Adrenal gland (tissue), 19 donors: ENCODE measurements around the gene FAM98B. TPM values are rescaled to one million over a fixed set of nuclear protein-coding genes. Genes with fewer than 3 reads are reported as not detected.

ENCODE experiments used
- DNase-seq, 7 donors: peaks; one replicate each; pipeline ENCODE4 v3.0.0-alpha.2; 2019 to 2020
- H3K27ac ChIP-seq, 5 donors: fragments of 200-600 bp; sonication (generic) in 4 of 5; 1 replicate in 3 of 5; 2 replicates in 2 of 5; pipeline versions ENCODE4 v1.5.1 to v1.8.0; 2016 to 2020; ENCODE audit warnings: mild to moderate bottlenecking in 1 of 5
- H3K27me3 ChIP-seq: fragments of 200-600 bp; 2 replicates; pipeline ENCODE4 v1.8.0; 2021
- H3K36me3 ChIP-seq, 2 donors: fragments of 200-600 bp; replicated peaks in 1 of 2; 1 replicate in 1 of 2; 2 replicates in 1 of 2; pipeline versions ENCODE4 v1.5.1 to v1.8.0; 2018 to 2022
- H3K4me1 ChIP-seq, 2 donors: fragments of 200-600 bp; replicated peaks in 1 of 2; 1 replicate in 1 of 2; 2 replicates in 1 of 2; pipeline versions ENCODE4 v1.5.1 to v1.8.0; 2018 to 2021
- H3K4me3 ChIP-seq, 4 donors: fragments of 200-600 bp; sonication (generic) in 3 of 4; one replicate each; pipeline ENCODE4 v1.5.1; 2016 to 2018
- H3K9me3 ChIP-seq, 3 donors: fragments of 200-600 bp; sonication (generic) in 1 of 3; replicated peaks in 1 of 3; 1 replicate in 2 of 3; 2 replicates in 1 of 3; pipeline versions ENCODE4 v1.5.1 to v1.8.0; 2016 to 2021
- CTCF ChIP-seq, 6 experiments: fragments of 450-650 bp in 4 of 6; fragments of 200-600 bp in 2 of 6; sonication (generic) in 1 of 6; IDR thresholded peaks; 1 replicate in 5 of 6; 2 replicates in 1 of 6; pipeline versions ENCODE4 v1.5.1 to v1.8.0; 2016 to 2021; ENCODE audit warnings: antibody characterized with exemption in 6 of 6, mild to moderate bottlenecking in 2 of 6, moderate library complexity in 1 of 6
- POLR2A ChIP-seq, 2 donors: fragments of 450-650 bp; IDR thresholded peaks; one replicate each; pipeline ENCODE4 v1.6.1; 2017; ENCODE audit warnings: antibody characterized with exemption in 2 of 2, mild to moderate bottlenecking in 2 of 2, moderate library complexity in 1 of 2
- WGBS, 4 donors: extraction: QIAGEN DNeasy Blood & Tissue Kit in 2 of 4; methylation state at CpG; one replicate each; pipeline versions ENCODE4 v1.1.5 to v1.1.7; 2013 to 2017; 5-methylcytosine and 5-hydroxymethylcytosine counted together
- intact Hi-C, 2 donors: fragments of 100-400 bp; cut with DNase I; formaldehyde crosslinking; loops; one replicate each; pipeline versions ENCODE4 v1.14.1 to v1.15.0; 2022 to 2023
- long read RNA-seq, 10 donors: library from polyadenylated mRNA in 3 of 10; unstranded in 2 of 10; stranded (forward) in 1 of 10; transcript quantifications; one replicate each; pipeline ENCODE4 v2.0.0 and lab custom pipeline, GENCODE V29; 2021 to 2026
- polyA plus RNA-seq, 3 donors: library from polyadenylated mRNA; stranded (reverse); fragments of 200-250 nt in 2 of 3; fragments of 350-450 nt in 1 of 3; fragmentation: Illumina TruSeq in 1 of 3; extraction: RNeasy Lipid Tissue Mini Kit (QIAGEN cat#74804) in 1 of 3; gene quantifications; one replicate each; pipeline ENCODE4 v1.2.3, GENCODE V29; 2013 to 2014
- total RNA-seq, 9 donors: library from RNA; depleted of rRNA in 4 of 9; stranded (reverse); fragments of >200 nt in 4 of 9; fragments of 120-200 nt in 1 of 9; fragmentation: NEBNext Ultra II Directional in 1 of 9; extraction: Animal tissue kit (Norgen Biotek cat#: 25700) in 1 of 9; gene quantifications; one replicate each; pipeline versions ENCODE4 v1.1.0 to v1.2.4, GENCODE V29; 2013 to 2023
- donor health status: healthy with polysubstance abuse.
- donor health status: Bipolar disorder and iron deficiency.
- donor health status: DM: yes; HTN: yes; CAD: no.
- donor health status: DM: no; HTN: no; CAD: no.
- donor health status: DM: no; HTN: no; CAD: no.
- donor health status: DM: yes; HTN: yes; CAD: no.

FAM98B gene
- total RNA-seq, result 10 to 100 TPM in 6 of 9 donors, 1 to 10 TPM in 3; 3.0 to 20.6 (median 13.7) TPM
- 10 to 100 TPM in 1 of 3 donors, 1 to 10 TPM in 2; 5.2 to 30.1 (median 6.8) TPM for polyA plus RNA-seq
- long read RNA-seq, donor 1, full-length matches to known transcripts, result 2 of 2 reads
- long read RNA-seq, donor 1, partial matches to known transcripts, result 0 of 2 reads
- long read RNA-seq, donor 1, other reads (novel, unspliced or antisense), result 0 of 2 reads
- long read RNA-seq, donor 2, full-length matches to known transcripts, result 5 of 11 reads
- long read RNA-seq, donor 2, partial matches to known transcripts, result 6 of 11 reads
- long read RNA-seq, donor 2, other reads (novel, unspliced or antisense), result 0 of 11 reads
- long read RNA-seq, donor 3, full-length matches to known transcripts, result 2 of 2 reads
- long read RNA-seq, donor 3, partial matches to known transcripts, result 0 of 2 reads
- long read RNA-seq, donor 3, other reads (novel, unspliced or antisense), result 0 of 2 reads
- long read RNA-seq, donor 4, partial matches to known transcripts, result 0 of 1 reads
- long read RNA-seq, donor 4, other reads (novel, unspliced or antisense), result 1 of 1 reads
- long read RNA-seq, donor 5, partial matches to known transcripts, result 0 of 3 reads
- long read RNA-seq, donor 5, other reads (novel, unspliced or antisense), result 1 of 3 reads
- long read RNA-seq, donor 6, partial matches to known transcripts, result 2 of 4 reads
- long read RNA-seq, donor 6, other reads (novel, unspliced or antisense), result 2 of 4 reads
- long read RNA-seq, donor 7, full-length matches to known transcripts, result 1 of 1 reads
- long read RNA-seq, donor 7, partial matches to known transcripts, result 0 of 1 reads
- long read RNA-seq, donor 7, other reads (novel, unspliced or antisense), result 0 of 1 reads
- long read RNA-seq, donor 8, full-length matches to known transcripts, result 7 of 7 reads
- long read RNA-seq, donor 8, partial matches to known transcripts, result 0 of 7 reads
- long read RNA-seq, donor 8, other reads (novel, unspliced or antisense), result 0 of 7 reads
- long read RNA-seq, donor 9, full-length matches to known transcripts, result 6 of 6 reads
- long read RNA-seq, donor 9, partial matches to known transcripts, result 0 of 6 reads
- long read RNA-seq, donor 9, other reads (novel, unspliced or antisense), result 0 of 6 reads
- long read RNA-seq, donor 10, full-length matches to known transcripts, result 3 of 3 reads
- long read RNA-seq, donor 10, partial matches to known transcripts, result 0 of 3 reads
- long read RNA-seq, donor 10, other reads (novel, unspliced or antisense), result 0 of 3 reads

GRCh38 chr15:38453971-38454695 lies at the start of gene FAM98B:
Gene FAM98B, plus strand, starts transcription at chr15:38454127. Its CDS starts 35 bp downstream, at chr15:38454162.
- peak within 1 kb of the TSS; percentile 48 to 85 (median 68) for H3K4me3 ChIP-seq
- H3K36me3 ChIP-seq, result no peaks in the 10 kb centered on the region
- peak; percentile 85 to 94 (median 87) for DNase-seq
- peaks cover 9 to 11% of the 10 kb centered on the region in 2 donors for H3K4me1 ChIP-seq
- no peaks in the 10 kb centered on the region for H3K9me3 ChIP-seq
- TF ChIP-seq CTCF (IDR thresholded peaks at IDR 0.05), result peak in 1 of 6 experiments; percentile 18
- TF ChIP-seq POLR2A (IDR thresholded peaks at IDR 0.05), result peak in 1 of 2 donors; percentile 41
- intact Hi-C loops, result no loop called here
- H3K27ac ChIP-seq, result peak within 1 kb of the TSS; percentile 80 to 92 (median 87)
- 0% methylated on average over 27 to 49 of the region's 49 CpGs for WGBS, 4 donors
- H3K27me3 ChIP-seq, result no peaks in the 10 kb centered on the region

- TF ChIP-seq POLR2A (IDR thresholded peaks at IDR 0.05) (no peak), CTCF (IDR thresholded peaks at IDR 0.05) (no peak)
- no peaks in the 10 kb centered on the region for H3K4me1 ChIP-seq
- no peak overlapping the region for H3K27ac ChIP-seq
- 66 to 73% (median 71%) methylated on average over 7 of the region's 7 CpGs for WGBS, 4 donors
- H3K4me3 ChIP-seq, result no peak overlapping the region
- no peaks in the 10 kb centered on the region for H3K9me3 ChIP-seq
- DNase-seq, result no peak
- H3K27me3 ChIP-seq, result no peaks in the 10 kb centered on the region
- intact Hi-C loops, result no loop called here
- no peaks in the 10 kb centered on the region for H3K36me3 ChIP-seq
These were observed 47.5 kb upstream of the FAM98B start for GRCh38 chr15:38406436-38406835.

- intact Hi-C loops, result no loop called here
- Histone ChIP-seq H3K36me3 (no peaks in the 10 kb centered on the region), H3K4me1 (no peaks in the 10 kb centered on the region), H3K27ac (no peak overlapping the region), H3K27me3 (no peaks in the 10 kb centered on the region), H3K4me3 (no peak overlapping the region), H3K9me3 (no peaks in the 10 kb centered on the region)
- no peak for DNase-seq
- 83 to 88% (median 85%) methylated on average over 4 of the region's 4 CpGs for WGBS, 4 donors
- TF ChIP-seq CTCF (IDR thresholded peaks at IDR 0.05), result no peak
- no peak for TF ChIP-seq POLR2A (IDR thresholded peaks at IDR 0.05)
These were observed 45.4 kb upstream of the FAM98B start for GRCh38 chr15:38408576-38408975.
